ENCODE results near the gene TMEM11. TPM values are rescaled to one million over a fixed set of nuclear protein-coding genes. Genes with fewer than 3 reads are reported as not detected.

The TMEM11 gene
- total RNA-seq, 1 experiment from 2014 or later, result 23.4 TPM

GRCh38 chr17:21194703-21195102 lies 19.3 kb downstream of the TMEM11 start:
- TF ChIP-seq TCF7L2 (IDR thresholded peaks at IDR 0.05; ENCODE audit: low read depth, low read length), result no peak
- TF ChIP-seq POLR2AphosphoS5 (IDR thresholded peaks at IDR 0.05; ENCODE audit: low read depth, low read length), result no peak
- TF ChIP-seq CTCF (IDR thresholded peaks at IDR 0.05), result no peak
- TF ChIP-seq SIN3A (IDR thresholded peaks at IDR 0.05; ENCODE audit: borderline replicate concordance, insufficient read depth, low read depth, low read length), result no peak
- no peak for TF ChIP-seq REST (IDR thresholded peaks at IDR 0.05; ENCODE audit: insufficient read depth in 1 of 2, low read depth in 2 of 2, low read length in 1 of 2)
- ChIA-PET POLR2A (interaction anchor here (0.6 kb wide), 1 partner anchor 66 kb away, joined by 7 read pairs; no protein-coding TSS in a partner anchor), CTCF (no interaction called here)
- no TSS peak for BruUV-seq (replicated peaks)
- H3K4me3 ChIP-seq (ENCODE audit: low read depth in 2 of 2, low read length in 2 of 2), result no peak overlapping the region
- H3K9me3 ChIP-seq (ENCODE audit: control insufficient read depth, insufficient read depth, low read depth, low read length), result no peaks in the 10 kb centered on the region
- in situ Hi-C loops (cut with HindIII; ENCODE audit: low pct_unique_long_range_greater_than_20kb, low sequenced_read_pairs) (no loop called here), intact Hi-C loops (cut with micrococcal nuclease; ENCODE audit: unreplicated experiment) (no loop called here)
- no peaks in the 10 kb centered on the region for H3K4me1 ChIP-seq (ENCODE audit: control insufficient read depth, insufficient read depth, low read length)
- ATAC-seq (no peak), DNase-seq (ENCODE audit: low read depth, low spot score) (no peak)
- no peaks in the 10 kb centered on the region; the same call in none of the 2 replicates for H3K36me3 ChIP-seq (ENCODE audit: control insufficient read depth, insufficient read depth, low read length)
- no peaks in the 10 kb centered on the region for H3K27me3 ChIP-seq (ENCODE audit: control insufficient read depth, insufficient read depth, low read length)
- H3K27ac ChIP-seq (ENCODE audit: low read length), result no peak overlapping the region

DNA sequence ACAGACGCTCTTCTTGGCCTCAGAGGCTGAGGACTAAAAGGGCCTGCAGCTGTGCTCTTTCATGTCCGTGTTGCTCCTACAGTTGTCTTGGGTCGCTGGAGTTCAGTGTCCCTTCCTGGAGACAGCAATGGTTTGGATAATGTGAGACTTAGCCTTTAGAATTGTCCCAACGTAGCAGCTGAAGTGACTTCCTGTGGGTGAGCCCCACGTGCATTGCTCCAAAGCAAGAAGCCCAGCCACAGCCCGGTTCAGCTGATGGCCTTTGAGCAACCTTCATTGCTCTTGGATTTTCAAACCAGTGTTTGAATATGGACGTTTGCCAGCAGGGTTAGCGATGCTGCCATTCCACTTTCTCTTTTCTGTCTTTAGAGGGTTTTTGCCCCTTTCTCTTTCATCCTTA lies 19.7 kb downstream of the TMEM11 start:
- in situ Hi-C loops (cut with HindIII; ENCODE audit: low pct_unique_long_range_greater_than_20kb, low sequenced_read_pairs) (no loop called here), intact Hi-C loops (cut with micrococcal nuclease; ENCODE audit: unreplicated experiment) (no loop called here)
- H3K36me3 ChIP-seq (ENCODE audit: control insufficient read depth, insufficient read depth, low read length), result no peaks in the 10 kb centered on the region; the same call in none of the 2 replicates
- no peaks in the 10 kb centered on the region for H3K27me3 ChIP-seq (ENCODE audit: control insufficient read depth, insufficient read depth, low read length)
- no peaks in the 10 kb centered on the region for H3K9me3 ChIP-seq (ENCODE audit: control insufficient read depth, insufficient read depth, low read depth, low read length)
- no peaks in the 10 kb centered on the region for H3K4me1 ChIP-seq (ENCODE audit: control insufficient read depth, insufficient read depth, low read length)
- no peak overlapping the region for H3K4me3 ChIP-seq (ENCODE audit: low read depth in 2 of 2, low read length in 2 of 2)
- ChIA-PET POLR2A (interaction anchor here (0.6 kb wide), 1 partner anchor 65 kb away, joined by 7 read pairs; no protein-coding TSS in a partner anchor), CTCF (no interaction called here)
- no peak overlapping the region for H3K27ac ChIP-seq (ENCODE audit: low read length)
- no TSS peak for BruUV-seq (replicated peaks)
- no peak for TF ChIP-seq POLR2AphosphoS5 (IDR thresholded peaks at IDR 0.05; ENCODE audit: low read depth, low read length)
- no peak for TF ChIP-seq REST (IDR thresholded peaks at IDR 0.05; ENCODE audit: insufficient read depth in 1 of 2, low read depth in 2 of 2, low read length in 1 of 2)
- no peak for TF ChIP-seq SIN3A (IDR thresholded peaks at IDR 0.05; ENCODE audit: borderline replicate concordance, insufficient read depth, low read depth, low read length)
- TF ChIP-seq TCF7L2 (IDR thresholded peaks at IDR 0.05; ENCODE audit: low read depth, low read length), result no peak
- no peak for TF ChIP-seq CTCF (IDR thresholded peaks at IDR 0.05)
- ATAC-seq, result no peak
- DNase-seq (ENCODE audit: low read depth, low spot score), result no peak
